ENCODE data around the gene TRMT112.

Gene TRMT112

DNA sequence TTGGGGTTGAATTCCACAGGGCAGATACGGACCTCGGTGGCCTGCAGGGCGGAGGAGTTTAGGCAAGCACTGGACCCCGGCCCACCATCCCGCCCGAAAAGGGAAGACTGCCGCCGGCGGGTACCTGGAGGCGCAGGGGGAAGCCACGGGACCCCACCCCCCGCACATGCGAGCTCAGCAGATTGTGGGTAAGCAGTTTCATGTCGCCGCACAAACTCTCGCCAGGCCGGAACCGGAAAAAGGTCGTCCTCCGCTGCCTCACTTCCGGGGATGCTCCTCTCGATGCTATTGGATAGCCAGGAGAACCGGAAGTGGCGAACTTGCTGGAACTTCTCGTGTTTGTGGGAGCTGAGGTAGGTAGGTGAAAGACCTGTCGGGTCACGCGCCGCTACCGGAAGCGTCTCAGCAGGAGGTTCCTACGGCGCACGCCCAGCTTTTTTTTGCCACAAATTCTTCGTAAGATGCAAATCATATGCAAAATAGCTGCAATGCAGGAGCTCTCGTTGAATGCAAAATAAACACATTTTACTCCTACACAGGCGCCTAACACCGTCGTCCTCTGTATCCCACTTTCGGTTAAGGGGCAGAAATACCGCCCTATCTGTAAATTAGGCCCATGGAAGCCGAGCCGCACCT, at the start of gene TRMT112:
TRMT112 (minus strand) TSS at position 235 of the 636 bp plus-strand sequence; CDS start at position 202, 33 bp downstream.
- DNase-seq (ENCODE audit: low read depth, low spot score), result peak; percentile 92

DNA sequence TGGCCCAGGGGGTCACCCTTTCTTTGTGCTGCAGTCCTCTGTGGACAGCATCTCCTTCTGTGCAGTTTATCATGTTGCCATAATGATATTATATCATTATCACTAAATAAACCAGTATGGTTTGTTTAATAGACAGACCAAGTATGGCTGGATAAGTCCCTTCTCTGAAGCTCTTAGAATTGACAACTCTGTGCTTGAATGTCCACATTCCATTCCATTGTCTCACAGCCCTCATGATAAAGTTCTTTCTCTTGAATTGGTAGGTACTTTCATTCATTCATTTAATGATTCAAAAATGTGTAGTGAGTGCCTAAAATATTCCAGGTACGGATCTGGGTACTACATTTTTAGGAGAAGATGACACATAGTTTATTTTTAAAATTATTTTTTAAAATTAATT, 49.4 kb upstream of the TRMT112 start:
- no peak for DNase-seq (ENCODE audit: low read depth, low spot score)

DNA sequence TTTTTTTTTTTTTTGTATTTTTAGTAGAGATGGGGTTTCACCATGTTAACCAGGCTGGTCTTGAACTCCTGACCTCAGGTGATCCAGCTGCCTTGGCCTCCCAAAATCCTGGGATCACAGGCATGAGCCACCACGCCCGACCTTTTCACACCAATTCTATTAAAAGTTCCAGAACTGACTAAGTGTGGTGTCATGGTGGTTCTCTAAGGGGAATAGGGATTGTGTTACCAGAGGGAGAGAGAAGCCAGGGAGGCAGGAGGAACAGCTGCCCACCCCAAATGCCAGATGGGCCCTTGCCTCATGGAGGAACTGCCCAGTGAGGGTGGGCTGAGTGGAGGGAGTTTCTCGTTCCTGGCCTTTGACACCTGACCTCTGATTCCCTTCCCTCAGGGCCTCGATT, 47.6 kb upstream of the TRMT112 start:
- no peak for DNase-seq (ENCODE audit: low read depth, low spot score)

DNA sequence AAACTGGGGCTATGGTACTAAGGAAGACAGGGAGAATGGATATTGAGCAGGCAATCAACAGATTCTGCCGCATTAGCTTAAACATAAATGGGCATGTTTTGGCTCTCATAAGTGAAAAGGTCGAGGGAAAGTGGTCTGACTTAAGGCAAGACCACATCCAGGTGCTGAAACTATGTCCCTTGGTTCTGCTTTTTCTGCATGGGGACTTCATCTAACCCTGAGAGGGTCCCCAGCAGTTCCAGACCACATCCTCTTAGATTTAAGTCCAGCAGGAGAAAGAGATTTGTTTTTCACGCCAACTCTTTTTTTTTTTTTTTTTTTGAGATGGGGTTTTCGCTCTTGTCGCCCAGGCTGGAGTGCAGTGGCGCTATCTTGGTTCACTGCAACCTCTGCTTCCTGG, 47.1 kb upstream of the TRMT112 start:
- DNase-seq (ENCODE audit: low read depth, low spot score), result no peak

DNA sequence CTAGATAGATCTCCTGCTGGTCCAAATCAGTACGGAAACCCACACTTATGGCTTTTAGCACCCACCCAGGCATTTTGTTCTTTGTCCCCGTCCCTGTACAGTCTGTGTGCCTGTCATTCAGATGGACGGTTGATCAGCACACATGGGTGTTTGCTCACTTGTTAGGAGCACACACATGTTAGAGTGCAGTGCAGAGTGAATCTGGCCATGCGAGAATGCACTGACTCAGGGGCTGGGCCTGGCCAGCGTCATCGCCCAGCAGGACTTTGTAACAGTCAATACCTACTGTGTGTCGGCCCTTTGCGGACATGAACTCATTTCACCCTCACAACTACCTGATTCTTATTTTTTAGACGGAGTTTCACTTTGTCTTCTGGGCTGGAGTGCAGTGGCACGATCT, 45.0 kb upstream of the TRMT112 start:
- no peak for DNase-seq (ENCODE audit: low read depth, low spot score)

DNA sequence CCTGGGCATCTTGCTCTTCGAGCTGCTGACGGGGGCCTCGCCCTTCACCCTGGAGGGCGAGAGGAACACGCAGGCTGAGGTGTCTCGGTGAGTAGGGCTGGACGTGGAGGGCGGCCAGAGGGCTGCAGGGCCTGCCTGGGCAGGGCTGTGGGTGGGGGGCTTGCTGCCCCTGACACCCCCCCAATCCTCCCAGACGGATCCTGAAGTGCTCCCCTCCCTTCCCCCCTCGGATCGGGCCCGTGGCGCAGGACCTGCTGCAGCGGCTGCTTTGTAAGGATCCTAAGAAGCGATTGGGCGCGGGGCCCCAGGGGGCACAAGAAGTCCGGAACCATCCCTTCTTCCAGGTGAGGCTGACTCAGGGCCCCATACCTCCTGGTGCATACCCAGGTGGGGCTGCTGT, 44.3 kb upstream of the TRMT112 start:
- DNase-seq (ENCODE audit: low read depth, low spot score), result no peak

DNA sequence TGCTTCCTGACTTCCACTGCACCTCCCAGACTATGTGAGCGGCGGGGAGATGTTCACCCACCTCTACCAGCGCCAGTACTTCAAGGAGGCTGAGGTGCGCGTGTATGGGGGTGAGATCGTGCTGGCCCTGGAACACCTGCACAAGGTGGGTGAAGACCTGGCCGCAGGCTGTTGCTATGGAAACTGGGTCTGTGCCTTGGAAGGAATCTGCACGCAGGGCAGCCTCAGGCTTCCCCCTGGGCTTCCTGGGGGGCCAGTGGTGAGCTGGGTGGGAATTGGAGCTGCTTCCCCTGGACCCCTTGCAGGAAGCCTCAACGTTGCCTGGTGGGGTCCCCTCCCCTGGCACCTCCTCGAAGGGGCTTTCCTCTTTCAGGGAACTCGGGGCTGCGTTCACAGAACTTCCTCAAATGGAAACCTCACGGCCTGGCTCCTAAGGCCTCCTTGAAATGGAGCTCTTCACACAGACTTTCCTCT, 43.1 kb upstream of the TRMT112 start:
- no peak for DNase-seq (ENCODE audit: low read depth, low spot score)

DNA sequence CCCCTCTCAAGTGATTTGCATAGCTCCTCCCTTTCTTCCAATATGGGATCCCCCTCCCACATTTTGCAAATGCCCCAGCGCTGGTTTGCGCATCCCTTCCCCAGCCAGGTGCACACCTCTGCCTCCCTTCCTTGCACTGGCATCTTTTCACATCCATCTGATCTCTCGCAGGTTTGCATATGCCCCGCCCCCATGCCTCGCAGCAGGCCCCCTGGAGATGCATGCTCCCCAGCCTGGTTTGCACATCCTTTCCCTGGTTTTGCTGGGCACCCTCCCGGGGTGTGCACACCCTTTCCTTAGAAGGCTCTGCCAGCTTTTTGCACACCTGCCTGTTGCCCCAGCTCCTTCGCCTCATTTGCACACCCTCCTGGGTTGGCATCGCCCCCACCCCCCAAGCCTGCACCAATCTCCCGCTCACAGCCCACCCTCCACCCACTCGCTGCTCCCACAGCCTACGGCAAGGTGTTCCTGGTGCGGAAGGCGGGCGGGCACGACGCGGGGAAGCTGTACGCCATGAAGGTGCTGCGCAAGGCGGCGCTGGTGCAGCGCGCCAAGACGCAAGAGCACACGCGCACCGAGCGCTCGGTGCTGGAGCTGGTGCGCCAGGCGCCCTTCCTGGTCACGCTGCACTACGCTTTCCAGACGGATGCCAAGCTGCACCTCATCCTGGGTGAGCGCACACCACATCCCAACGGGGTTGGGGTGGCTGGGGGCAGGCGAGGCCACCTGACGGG, 42.5 kb upstream of the TRMT112 start:
- DNase-seq (ENCODE audit: low read depth, low spot score), result no peak

DNA sequence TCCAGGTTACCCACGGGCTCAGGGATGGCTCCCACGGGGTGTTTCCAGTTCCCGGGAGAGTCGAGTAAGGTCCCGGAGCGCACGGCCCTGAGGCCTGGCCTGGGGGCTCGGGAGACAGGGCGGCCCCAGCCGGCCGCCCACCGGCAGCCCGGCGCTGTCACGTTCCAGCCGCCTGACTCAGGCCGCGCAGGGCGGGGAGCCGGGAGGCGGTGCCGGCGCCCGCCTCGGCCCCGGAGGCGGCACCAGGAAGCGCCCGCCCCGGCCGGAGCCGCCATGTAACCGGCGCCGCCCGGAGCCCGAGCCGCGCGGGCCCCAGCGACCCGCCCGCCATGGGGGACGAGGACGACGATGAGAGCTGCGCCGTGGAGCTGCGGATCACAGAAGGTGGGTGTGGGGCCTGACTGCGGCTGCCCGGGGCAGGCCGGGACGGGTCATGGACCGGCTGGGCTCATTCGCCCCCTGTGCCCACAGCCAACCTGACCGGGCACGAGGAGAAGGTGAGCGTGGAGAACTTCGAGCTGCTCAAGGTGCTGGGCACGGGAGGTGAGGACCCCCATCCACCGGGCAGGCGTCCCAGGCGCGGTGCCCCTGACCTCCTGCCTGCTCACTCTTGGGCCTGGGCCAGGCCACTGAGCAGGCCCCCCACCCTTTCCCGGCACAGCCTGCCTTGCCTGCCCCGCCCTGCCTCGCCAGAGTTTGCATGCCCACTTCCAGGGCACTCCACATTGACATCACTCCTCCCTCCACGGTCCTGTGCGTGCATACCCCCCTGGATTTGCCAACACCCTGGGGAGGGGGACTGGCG, 41.8 kb upstream of the TRMT112 start, which contains the start of gene RPS6KA4:
RPS6KA4 (plus strand) TSS at position 256 of the 805 bp plus-strand sequence; CDS start at position 330, 74 bp downstream.
- DNase-seq (ENCODE audit: low read depth, low spot score), result no peak

DNA sequence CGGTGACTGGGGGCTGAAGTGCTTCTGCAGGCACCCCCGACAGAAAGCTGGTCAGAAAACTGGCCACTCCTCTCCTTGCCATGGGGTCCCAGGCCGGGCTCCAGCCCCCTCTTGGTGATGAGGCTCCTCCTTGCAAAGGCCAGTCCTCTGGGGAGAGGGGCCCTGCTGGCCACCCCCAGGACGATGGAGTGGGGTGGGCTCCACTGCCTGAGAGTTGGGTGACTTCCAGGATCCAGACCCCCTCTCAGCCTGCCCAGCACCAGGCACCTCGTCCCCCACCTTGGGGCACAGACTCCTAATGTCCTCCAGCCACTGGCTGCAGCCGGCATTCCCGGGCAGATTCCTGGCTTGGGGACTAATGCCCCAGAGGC, 41.2 kb upstream of the TRMT112 start:
- DNase-seq (ENCODE audit: low read depth, low spot score), result no peak

DNA sequence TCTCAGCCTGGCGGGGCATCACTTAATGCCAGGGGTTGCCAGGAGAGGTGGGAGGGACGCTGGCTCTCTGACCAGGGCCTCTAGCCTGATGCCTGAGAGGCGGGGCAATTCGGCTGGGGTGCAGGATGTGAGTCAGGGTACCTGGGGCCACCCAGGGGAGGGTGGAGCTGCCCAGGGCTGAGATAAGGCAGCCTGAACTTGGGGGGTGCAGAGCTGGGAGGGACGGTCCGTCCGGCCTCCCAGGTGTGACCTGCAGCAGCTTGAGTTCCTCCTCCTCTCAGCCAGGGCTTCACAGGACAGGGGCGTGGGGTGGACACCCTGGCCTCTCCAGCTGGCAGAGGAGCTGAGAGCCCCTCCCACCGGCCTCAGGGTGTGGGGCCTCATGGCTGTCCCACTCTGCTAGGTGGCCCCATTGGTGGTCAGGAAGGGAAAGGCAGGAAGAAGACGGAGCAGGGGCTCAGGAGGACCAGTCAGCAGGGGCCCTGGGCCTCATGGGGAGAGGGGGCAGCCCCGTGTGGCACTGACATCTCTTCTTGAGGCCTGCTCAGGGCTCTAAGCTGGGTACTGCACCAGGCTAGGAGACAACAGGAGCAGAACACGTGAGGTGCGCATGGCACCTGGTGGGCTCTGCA, 40.7 kb upstream of the TRMT112 start:
- DNase-seq (ENCODE audit: low read depth, low spot score), result no peak

DNA sequence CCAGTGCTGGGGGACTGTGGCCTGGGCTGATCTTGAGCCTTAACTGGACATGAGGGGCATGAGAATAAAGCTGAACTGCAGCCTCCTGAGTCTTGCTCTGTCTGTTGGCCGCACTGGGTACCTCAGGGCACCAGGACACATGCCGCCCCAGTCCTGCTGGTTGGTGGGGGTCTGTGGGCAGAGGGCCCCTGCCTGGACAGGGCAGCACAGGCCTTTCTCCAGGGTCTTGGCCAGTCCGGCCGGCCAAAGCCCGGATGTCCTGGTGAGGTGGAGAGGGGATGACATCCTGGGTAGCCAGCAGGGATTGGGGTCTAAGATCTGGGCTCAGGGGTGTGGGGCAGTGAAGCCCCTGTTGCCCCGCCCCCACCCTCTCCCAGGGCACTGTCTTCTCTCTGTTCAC, 40.1 kb upstream of the TRMT112 start:
- no peak for DNase-seq (ENCODE audit: low read depth, low spot score)

DNA sequence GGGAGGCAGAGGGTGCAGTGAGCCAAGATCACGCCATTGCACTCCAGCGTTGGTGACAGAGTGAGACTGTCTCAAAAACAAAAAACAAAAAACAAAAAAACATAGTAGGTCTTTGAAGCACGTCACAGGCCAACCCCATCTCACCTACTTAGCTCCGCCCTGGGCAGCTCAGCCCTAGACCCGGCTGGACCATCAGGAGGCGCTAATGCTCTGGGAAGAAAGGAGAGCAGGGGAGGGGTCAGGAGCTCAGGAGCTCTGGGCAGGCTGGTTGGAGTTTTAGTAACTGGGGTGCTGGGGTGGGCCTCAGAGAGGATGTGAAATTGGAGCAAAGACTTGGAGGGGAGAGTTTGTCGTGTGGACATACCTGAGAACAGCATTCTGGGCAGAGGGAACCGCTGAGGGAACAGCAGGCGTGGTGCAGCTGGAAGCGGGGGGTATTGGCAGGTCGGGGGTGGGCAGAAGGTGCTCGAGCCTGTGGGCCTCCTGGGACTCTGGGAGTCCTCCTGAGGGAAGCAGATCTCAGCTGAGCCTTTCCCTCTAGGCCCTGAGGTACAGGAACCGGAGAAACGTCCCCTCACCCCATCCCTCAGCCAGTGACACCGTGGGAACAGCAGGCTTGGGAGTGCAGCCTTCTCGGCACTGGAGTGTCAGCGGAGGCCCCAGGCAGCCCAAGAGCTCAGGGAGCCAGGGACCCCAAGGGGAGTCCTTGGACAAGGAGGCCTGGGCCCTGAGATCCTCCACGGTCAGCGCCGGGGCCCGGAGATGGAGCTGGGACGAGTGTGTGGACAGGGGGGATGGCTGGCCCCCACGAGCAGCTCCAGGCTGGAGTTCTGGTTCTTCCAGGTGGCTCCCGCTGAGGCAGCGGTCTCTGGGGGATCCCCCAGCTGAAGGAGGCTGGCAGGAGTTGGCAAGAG, 39.4 kb upstream of the TRMT112 start:
- no peak for DNase-seq (ENCODE audit: low read depth, low spot score)

DNA sequence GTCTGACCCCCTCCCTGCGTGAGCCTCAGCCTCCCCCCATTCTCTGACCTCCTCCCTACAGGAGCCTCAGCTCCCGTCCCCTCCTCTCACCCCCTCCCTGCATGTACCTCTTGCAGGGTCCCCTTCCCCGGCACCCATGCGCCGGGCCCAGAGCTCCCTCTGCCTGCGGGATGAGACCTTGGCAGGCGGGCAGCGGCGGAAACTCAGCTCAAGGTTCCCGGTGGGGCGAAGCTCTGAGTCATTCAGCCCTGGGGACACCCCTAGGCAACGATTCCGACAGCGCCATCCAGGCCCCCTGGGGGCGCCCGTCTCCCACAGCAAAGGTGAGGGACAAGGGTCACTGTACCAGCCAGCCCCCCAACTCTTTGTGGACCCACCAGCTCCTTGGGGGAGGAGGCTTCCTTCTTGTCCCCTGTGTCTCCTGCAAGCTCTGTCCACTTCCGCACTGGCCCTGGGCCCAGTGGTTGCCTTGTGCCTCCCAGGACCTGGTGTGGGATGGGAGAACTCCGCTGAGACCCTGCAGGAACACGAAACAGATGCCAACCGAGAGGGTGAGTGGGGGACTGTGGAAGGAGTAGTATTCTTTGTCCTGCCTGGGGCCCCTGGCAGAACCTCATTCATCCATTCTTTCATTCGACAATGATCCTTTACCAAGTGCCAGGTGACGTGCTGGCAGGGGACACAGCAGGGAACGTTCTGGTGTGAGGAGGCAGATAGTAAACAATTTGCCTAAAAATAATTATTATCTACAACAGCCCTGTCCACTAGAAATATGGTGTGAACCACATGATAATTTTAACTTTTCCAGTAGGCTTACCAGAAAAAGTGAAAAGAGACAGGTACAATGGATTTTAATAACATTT, 38.0 kb upstream of the TRMT112 start:
- no peak for DNase-seq (ENCODE audit: low read depth, low spot score)

DNA sequence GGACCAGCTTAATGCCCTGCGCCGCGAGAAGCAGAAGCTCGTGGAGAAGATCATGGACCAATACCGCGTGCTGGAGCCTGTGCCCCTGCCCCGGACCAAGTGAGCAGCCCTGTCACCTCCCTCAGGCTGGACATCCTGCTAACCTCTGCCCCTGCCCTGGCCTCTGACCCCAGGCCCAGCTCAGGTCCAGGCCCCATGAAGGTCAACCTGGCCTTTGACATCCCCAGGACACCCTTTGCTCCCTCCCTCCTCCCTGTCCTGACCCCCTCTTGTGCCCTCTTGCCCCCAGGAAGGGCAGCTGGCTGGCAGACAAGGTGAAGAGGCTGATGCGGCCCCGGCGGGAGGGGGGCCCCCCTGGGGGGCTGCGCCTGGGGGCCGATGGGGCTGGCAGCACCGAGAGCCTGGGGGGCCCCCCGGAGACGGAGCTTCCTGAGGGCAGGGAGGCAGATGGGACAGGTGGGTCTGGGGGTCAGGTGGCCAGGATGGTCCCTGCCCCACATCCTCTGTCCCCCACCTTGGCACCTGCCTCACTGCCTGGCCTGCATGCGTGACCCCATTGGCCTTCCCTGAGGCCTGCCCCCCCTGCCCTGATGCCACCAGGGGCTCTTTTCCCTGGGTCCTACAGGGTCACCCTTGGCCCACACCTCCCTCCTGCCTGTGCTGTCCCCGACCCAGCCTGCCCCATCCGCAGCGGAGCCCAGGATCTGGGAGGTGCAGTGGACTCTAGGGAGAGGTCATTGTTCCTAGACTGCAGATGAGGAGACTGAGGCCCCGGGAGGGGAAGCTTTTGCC, 36.6 kb upstream of the TRMT112 start:
- no peak for DNase-seq (ENCODE audit: low read depth, low spot score)

DNA sequence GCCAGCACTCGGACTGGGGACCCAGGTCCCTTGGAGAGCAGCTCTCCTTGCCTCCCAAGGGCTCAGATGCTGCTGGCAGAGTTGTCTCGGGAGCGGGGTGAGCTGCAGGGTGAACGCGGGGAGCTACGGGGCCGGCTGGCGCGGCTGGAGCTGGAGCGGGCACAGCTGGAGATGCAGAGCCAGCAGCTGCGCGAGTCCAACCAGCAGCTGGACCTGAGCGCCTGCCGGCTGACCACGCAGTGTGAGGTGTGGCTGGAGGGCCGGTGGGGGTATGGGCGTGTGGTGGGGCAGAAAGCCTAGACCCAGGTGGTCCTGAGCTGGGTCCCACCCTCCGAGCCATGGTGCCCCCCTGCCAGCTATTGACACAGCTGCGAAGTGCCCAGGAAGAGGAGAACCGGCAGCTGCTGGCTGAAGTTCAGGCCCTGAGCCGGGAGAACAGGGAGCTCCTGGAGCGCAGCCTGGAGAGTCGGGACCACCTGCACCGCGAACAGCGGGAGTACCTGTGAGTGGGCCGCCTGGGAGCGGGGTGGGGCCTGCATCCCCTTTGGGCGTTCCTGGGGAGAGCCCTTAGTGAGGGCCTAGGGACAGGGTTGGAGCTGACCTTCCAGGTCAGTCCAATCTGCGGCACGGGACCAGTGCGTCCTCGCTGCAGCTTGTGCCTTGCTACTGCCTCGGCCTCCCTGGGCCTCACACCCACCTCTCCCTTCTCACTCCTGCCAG, 35.8 kb upstream of the TRMT112 start:
- DNase-seq (ENCODE audit: low read depth, low spot score), result no peak

DNA sequence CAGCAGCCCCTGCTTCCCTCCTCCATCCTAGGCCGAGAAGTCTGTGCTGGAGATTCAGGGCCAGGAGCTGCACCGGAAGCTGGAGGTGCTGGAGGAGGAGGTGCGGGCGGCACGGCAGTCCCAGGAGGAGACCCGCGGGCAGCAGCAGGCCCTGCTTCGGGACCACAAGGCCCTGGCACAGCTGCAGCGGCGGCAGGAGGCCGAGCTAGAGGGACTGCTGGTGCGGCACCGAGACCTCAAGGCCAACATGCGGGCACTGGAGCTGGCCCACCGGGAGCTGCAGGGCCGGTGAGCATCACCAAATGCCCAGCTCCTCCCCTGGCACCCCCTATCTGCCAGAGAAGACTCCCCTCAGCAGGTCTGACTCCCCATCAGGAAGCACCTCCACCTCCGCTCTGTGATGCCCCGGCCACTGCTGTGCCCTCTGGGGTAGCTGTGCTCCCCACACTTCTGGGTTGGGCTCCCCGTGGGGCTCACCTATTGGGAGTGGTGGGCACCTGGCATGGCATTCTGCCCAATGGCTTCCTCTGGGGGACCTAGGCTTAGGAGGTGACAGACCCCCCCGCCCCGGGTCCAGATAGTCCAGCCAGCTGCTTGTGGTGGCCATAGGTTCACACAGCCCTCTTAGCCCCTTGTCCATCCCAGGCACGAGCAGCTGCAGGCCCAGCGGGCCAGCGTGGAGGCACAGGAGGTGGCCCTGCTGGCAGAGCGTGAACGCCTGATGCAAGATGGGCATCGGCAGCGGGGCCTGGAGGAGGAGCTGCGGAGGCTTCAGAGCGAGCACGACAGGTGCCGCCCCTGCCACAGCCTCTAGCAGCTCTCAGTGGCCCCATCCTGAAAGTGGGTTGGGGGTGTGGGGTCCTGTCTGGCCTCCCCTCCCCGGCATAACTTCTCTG, 35.0 kb upstream of the TRMT112 start:
- no peak for DNase-seq (ENCODE audit: low read depth, low spot score)
